IPS-18c (cell line): ENCODE results near the gene DAB1.

Experiments used
- H3K4me3 ChIP-seq: 2 replicates; pipeline ENCODE4 v1.7.0; 2013; ENCODE audit warnings: low read depth, mild to moderate bottlenecking, low read length, moderate library complexity; ENCODE audit not compliant: insufficient read depth
- H3K9me3 ChIP-seq: one replicate; pipeline ENCODE4 v1.6.1; 2013; ENCODE audit warnings: mild to moderate bottlenecking, low read length, moderate library complexity; ENCODE audit not compliant: control insufficient read depth, insufficient read depth

Gene DAB1

DNA sequence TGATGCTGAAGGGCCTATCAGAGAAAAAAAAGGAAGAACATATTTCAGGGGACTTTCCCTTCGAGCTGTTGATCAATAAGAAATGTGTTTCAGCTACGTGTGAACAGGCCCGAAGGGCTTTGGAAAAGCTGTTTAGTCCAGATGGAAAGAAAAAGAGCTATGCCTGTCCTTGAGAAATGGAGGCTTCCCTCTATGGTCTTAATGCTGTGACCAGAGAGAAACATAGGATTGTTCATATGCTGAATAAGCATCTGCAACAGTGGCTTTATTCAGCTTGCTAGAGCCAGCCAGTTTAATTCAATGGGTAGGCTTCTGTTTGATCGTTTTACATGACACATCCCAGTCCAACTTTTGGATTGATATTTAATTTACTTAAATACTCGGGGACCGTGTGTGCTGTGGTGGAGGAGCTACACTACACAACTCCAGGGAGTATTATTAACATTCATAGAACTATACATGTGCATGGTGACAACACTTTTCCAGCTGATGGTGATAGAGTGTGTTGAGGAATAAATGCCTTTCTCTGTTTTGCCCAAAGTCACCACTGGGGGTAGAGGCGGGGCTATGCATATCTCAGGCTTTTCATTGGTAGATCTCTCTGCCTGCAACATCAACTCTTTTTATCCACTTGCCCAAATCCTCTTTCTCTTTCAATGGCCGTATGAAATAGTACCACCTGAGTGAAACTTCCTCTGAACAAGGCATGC, 351.3 kb downstream of the DAB1 start:
- no peak overlapping the region for H3K4me3 ChIP-seq
- H3K9me3 ChIP-seq: no peaks in the 10 kb centered on the region

- Histone ChIP-seq H3K4me3 (no peak overlapping the region), H3K9me3 (no peaks in the 10 kb centered on the region)
Observed at GRCh38 chr1:57067863-57068262, 356.0 kb downstream of the DAB1 start.

- Histone ChIP-seq H3K4me3 (no peak overlapping the region), H3K9me3 (no peaks in the 10 kb centered on the region)
Observed at GRCh38 chr1:57066980-57067610, 356.8 kb downstream of the DAB1 start.

DNA sequence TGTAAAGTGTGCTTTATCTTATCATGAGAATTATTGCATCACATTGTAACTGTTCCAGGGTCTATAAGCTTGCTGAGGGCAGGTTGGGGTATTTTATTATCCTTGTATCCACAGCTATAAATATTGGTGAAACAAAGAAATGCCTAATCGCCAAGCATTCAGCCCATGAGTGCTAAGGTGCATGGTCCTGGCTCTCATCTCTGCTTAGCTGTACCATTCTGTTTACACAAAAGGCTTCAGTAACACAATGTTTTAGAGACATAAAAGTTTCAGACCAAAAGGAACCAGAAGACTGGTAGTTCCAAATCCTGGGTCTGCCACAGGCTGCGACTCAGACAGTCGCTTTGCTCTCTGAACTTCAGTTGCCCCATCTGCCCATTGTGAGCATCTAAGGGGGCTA, 358.4 kb downstream of the DAB1 start:
- Histone ChIP-seq H3K4me3 (no peak overlapping the region), H3K9me3 (no peaks in the 10 kb centered on the region)

DNA sequence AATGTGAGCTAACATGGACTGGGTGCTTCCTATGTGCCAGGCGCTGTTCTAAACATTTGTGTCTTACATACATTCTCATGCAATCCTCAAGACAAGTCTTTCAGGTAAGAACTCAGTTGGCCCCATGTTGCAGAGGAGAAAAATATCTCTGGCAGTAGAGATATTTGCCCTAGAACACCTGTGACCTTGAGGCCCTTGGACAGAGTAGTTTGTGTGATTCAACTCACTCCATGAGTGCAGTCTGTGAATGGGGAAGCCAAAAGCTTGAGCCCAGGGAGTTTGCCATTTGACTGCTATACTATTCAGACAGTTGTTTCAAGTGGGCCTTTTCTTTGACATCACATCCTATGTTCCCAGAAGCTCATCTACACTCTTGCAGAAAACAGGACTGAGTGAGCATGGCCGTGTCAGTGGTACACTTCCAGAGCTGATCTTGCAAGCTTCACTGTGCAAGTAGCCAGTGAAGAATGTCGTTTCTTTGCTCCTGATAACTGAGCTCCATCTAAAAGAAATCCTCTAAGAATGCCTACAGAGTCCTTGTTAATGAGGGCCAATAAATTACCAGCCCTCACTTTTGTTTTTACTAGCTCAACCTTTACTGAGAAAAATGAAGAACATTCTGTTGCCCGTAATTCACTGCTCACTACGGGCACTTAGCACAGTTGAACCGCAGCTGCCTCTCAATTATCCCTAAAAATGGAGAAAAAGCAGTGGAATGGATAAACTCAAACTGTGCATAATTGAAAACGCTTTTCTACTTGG, 359.3 kb downstream of the DAB1 start:
- no peaks in the 10 kb centered on the region for H3K9me3 ChIP-seq
- H3K4me3 ChIP-seq: no peak overlapping the region

DNA sequence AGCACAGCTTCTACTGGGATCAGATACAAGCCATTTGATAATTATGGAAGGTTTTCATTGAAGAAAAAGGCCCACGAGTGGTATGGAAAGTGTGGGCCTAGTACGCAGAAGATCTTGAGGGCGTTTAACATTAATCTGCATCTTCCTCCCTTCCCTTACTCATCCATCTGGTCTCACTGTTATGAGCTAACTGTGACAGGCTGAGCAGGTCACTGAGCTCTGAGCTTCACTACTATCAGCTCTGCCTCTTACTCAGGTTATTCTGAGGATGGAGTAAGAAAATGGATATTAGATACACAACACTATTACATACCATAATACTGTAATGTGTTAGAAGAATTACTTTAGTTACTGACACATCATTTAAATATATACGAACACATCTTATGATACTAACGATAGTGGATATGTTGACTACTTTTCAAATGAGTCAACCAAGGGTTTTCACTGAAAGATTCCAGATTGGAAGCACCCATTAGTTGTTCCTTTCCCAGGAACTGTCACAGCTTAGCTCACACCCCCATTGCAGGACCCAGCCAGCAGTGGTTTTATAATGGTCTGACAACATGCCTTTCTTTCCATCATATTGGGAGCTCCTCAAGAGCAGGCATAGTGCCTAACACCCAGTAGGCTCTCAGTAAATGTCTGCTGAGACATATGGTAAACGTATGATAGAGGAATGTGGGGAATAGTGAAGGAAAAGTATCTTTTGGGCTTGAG, 360.3 kb downstream of the DAB1 start:
- Histone ChIP-seq H3K9me3 (no peaks in the 10 kb centered on the region), H3K4me3 (no peak overlapping the region)

- H3K9me3 ChIP-seq: no peaks in the 10 kb centered on the region
- H3K4me3 ChIP-seq: no peak overlapping the region
Observed at GRCh38 chr1:57061369-57061768, 362.5 kb downstream of the DAB1 start.

- Histone ChIP-seq H3K9me3 (no peaks in the 10 kb centered on the region), H3K4me3 (no peak overlapping the region)
Observed at GRCh38 chr1:57060451-57060850, 363.4 kb downstream of the DAB1 start.

DNA sequence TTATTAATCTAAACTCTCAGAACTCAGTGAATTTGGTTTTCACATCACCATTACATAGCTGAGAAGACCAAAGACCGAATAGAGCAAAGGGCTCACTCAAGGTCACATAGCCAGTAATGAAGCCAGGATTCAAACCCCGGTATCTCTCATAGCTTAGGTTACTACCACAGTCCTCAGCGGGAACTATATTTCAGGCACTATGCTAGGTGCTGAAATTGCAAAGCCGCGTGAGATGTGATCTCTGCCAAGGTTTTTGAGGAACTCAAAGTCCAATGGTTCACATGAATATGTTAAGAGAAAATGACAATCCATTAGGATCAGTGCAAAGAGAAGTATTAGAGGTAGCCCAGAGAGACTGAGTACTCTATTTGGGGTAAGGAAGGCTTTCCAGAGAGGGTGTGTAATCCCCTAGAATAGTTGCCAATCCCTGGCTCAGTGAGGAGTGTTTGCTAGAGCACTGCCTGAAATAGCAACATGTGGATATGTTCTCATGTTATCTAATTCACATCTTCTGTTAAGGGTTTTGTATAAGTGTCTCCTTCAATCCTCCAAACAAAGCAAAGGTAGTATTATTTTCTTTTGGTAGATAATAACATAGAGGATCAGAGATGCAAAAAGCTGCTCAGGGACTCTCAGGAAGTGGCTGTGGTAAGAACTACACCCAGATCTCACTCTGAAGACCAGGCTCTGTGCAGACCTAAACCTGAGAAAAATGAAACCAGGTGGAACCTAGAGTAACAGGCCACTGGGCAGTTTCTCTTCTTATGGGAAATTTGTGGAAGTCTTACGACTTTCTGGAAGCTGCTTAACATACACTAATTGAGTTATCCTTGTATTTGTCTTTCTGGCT, 365.0 kb downstream of the DAB1 start:
- Histone ChIP-seq H3K4me3 (no peak overlapping the region), H3K9me3 (no peaks in the 10 kb centered on the region)

GRCh38 chr1:57048856-57049255, 375.0 kb downstream of the DAB1 start:
- H3K9me3 ChIP-seq: no peaks in the 10 kb centered on the region
- no peak overlapping the region for H3K4me3 ChIP-seq

DNA sequence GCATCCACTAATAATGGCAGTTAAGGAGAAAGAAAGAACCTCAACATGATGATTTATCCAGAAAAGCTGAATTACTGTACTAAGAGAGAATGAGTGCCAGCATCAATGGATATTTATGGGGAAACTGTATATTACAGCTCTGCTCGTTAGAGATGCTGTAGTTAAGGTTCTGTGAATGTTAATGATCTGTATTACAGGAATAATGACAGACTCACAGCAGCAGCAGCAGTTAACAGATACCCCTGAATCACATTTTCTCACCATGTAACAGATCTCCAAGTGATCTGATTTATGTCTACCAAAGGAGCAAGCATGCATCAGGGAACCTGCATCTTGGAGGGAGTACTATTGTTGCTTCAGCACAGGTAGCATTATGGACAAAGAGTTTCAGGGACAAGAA, 377.4 kb downstream of the DAB1 start:
- no peaks in the 10 kb centered on the region for H3K9me3 ChIP-seq
- no peak overlapping the region for H3K4me3 ChIP-seq

DNA sequence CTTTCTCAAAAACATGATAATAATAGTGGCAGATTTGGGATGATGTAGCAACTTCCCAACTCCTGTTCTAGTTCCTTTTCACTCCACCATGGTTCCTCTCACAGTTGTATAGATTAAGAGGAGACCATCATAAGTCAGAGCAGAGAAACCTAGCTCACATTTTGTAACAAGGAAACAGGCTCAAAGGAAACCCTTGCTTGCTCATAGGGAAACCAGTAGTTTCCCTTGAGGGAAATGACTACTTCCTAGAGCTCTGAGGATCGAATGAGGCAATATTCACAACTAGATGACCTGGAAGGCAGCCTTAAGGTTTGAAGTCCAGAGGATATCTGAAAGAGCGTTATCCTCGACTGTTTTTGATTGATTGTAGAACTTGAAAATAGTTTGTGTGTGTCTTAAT, 382.0 kb downstream of the DAB1 start:
- peaks cover 2% of the 10 kb centered on the region for H3K9me3 ChIP-seq
- no peak overlapping the region for H3K4me3 ChIP-seq

- Histone ChIP-seq H3K4me3 (no peak overlapping the region), H3K9me3 (peaks cover 2% of the 10 kb centered on the region)
Observed at GRCh38 chr1:57040811-57041210, 383.0 kb downstream of the DAB1 start.

- H3K4me3 ChIP-seq: no peak overlapping the region
- H3K9me3 ChIP-seq: peaks cover 2% of the 10 kb centered on the region
Observed at GRCh38 chr1:57036641-57037579, 386.9 kb downstream of the DAB1 start.

DNA sequence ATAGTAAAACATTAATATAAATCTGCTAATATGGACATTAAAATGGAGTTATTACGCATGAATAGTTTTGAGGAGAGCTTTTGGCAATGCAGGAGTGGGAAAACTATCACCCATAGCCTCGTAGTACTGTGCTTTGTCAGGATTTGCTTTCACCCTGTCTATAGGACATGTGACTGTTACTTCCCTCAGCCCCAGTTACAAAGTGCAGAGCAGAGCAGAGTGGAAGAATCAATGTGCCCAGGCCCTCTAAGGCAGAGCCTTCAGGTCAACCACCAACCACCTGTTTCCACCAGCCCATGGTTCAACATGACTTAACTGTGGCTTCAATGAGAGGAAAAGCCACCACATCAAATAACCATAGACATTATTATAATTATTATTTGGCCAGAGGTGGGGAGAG, 389.1 kb downstream of the DAB1 start:
- H3K4me3 ChIP-seq: no peak overlapping the region
- peaks cover 4% of the 10 kb centered on the region for H3K9me3 ChIP-seq
